ENCODE measurements around the gene TBCK.

GRCh38 chr4:106289737-106290136 is 26.3 kb downstream of the TBCK start:
- TF ChIP-seq MAX (IDR thresholded peaks at IDR 0.05), result no peak
- TF ChIP-seq USF1 (IDR thresholded peaks at IDR 0.05), result no peak
- TF ChIP-seq TCF12 (IDR thresholded peaks at IDR 0.05; ENCODE audit: low read depth), result no peak
- no peak for TF ChIP-seq CEBPB (IDR thresholded peaks at IDR 0.05)
- TF ChIP-seq TAF1 (IDR thresholded peaks at IDR 0.05; ENCODE audit: low read depth), result no peak
- no peak for TF ChIP-seq REST (IDR thresholded peaks at IDR 0.05; ENCODE audit: low read depth)

Measured in Ishikawa (cell line).